Measurements from ENCODE around the gene MSI2. TPM values are rescaled to one million over a fixed set of nuclear protein-coding genes. Genes with fewer than 3 reads are reported as not detected.
"Not testable (repeated sequence)": the region's sequence is repeated elsewhere in the genome, so short reads cannot be mapped to it uniquely, and the experiment has no call there.

Gene MSI2
- total RNA-seq, 2 experiments from 2014 or later = 87.6 to 96.0 TPM

DNA sequence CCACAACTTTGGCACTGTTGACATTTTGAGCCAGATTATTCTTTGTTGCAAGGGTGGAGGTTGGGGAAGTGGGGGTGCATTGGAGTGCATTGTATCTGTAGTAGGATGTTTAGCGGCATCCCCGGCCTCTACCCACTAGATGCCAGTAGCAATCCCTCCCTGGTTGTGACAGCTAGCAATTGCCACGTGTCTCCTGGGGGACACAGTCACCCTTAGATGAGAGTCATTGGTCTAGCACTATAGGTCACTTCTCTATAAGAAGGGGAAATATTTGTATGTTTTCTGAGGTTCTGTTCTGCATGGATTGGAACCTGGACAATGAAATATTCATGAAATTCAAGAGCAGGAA lies 32.4 kb downstream of the MSI2 start:
- no peak overlapping the region for H3K4me3 Mint-ChIP-seq
- no peaks in the 10 kb centered on the region for H3K9me3 Mint-ChIP-seq
- CTCF ChIA-PET = interaction anchor here (0.6 to 1.1 kb wide), 2 partner anchors 45 to 811 kb away, joined by 3 read pairs; no protein-coding TSS in a partner anchor
- DNase-seq = no peak
- POLR2A ChIA-PET = no interaction called here
- H3K36me3 Mint-ChIP-seq (ENCODE audit: low read depth) = peaks cover 25% of the 10 kb centered on the region
- no peak overlapping the region for H3K27ac Mint-ChIP-seq
- H3K27me3 Mint-ChIP-seq = no peaks in the 10 kb centered on the region
- peaks cover 46% of the 10 kb centered on the region for H3K4me1 Mint-ChIP-seq

DNA sequence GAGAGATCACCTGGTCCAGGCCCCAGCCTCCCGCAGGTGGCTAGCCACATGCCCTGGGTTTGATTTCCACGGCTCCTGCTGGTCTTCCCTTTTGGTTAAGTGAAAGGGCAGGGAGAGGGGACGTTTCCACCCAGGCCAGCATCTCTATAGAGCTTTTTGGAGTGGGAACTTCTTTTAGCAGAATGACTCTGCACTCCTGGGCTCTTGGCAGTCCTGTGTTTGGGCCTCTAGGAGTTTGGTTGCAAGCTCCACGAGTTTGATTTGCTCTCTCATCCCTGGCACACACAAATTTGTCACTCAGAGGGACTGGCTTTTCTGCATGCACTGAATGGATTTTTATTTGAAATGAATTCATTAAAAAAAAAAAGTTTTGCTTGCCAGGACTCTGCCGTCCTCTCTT lies 32.8 kb downstream of the MSI2 start:
- Mint-ChIP-seq H3K9me3 (no peaks in the 10 kb centered on the region), H3K4me1 (peaks cover 46% of the 10 kb centered on the region), H3K27me3 (no peaks in the 10 kb centered on the region), H3K27ac (no peak overlapping the region), H3K36me3 (ENCODE audit: low read depth) (peaks cover 27% of the 10 kb centered on the region), H3K4me3 (no peak overlapping the region)
- POLR2A ChIA-PET = no interaction called here
- no peak for DNase-seq
- CTCF ChIA-PET = interaction anchor here (0.6 to 1.1 kb wide), 2 partner anchors 46 to 110 kb away, joined by 3 to 4 read pairs; no protein-coding TSS in a partner anchor

DNA sequence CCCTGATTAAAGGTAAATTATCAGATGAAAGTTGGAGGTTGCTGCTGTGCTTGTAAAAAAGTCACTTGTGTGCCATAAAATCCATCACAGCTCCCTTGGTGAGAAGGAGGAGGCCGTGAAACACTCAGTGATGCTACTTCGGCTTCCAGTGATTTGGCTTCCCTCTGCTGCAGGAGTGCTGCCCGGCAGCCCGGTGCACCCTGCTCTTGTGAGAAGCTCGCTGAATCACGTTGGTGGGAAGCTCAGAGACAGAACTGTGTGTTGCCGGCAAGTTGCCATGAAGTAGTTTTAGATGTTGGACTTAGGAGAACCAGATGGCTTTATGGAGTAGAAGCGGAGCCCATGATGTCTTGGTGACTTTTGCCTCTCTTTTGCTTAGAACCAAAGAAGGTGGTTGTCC lies 33.3 kb downstream of the MSI2 start:
- H3K9me3 Mint-ChIP-seq = no peaks in the 10 kb centered on the region
- no peak overlapping the region for H3K4me3 Mint-ChIP-seq
- H3K27me3 Mint-ChIP-seq = no peaks in the 10 kb centered on the region
- H3K36me3 Mint-ChIP-seq (ENCODE audit: low read depth) = peaks cover 29% of the 10 kb centered on the region
- ChIA-PET CTCF (interaction anchor here (0.6 to 1.1 kb wide), 2 partner anchors 46 to 109 kb away, joined by 3 to 4 read pairs; no protein-coding TSS in a partner anchor), POLR2A (no interaction called here)
- H3K4me1 Mint-ChIP-seq = peaks cover 46% of the 10 kb centered on the region
- no peak for DNase-seq
- H3K27ac Mint-ChIP-seq = no peak overlapping the region

DNA sequence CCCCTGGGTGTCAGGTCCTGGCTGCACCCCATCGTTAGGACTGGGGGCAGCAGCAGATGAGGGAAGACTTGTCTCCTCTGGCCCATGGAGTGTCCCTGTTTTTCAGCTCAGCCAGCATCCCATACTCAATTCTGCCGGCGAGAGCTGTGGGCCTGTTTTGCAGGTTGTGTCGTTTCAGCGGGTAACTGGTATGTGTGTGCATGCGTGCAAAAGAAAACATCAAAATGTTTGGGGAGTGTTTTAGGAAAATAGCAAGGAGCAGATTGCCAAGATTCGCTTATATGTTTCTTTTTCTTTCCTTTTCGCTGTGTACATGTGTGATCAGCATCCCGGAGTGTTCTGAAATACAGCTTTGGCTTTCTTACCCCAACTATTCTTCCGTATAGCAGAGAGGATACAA lies 34.7 kb downstream of the MSI2 start:
- no peak for DNase-seq
- H3K4me3 Mint-ChIP-seq = no peak overlapping the region
- peaks cover 40% of the 10 kb centered on the region for H3K36me3 Mint-ChIP-seq (ENCODE audit: low read depth)
- H3K27ac Mint-ChIP-seq = no peak overlapping the region
- POLR2A ChIA-PET = no interaction called here
- CTCF ChIA-PET = no interaction called here
- no peaks in the 10 kb centered on the region for H3K27me3 Mint-ChIP-seq
- H3K4me1 Mint-ChIP-seq = peaks cover 45% of the 10 kb centered on the region
- H3K9me3 Mint-ChIP-seq = no peaks in the 10 kb centered on the region

DNA sequence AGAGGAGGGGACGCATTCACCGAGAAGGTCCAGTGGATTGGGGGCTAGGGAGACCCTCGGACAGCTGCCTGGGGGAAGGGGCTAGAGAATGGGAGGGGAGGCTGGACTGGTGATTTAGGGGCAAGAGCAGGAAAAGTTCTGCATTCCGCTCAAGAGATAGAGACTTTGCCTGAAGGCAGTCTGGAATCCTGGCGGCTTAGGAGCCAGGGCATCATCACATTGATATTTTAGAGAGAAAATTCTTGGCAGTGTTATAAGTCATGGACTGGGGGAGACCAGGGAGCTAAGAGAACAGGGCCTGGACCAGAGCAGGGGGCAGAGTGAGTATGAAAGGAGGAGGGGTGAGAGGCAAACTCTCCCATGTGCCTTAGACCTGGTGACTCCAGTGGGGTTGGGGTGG lies 35.8 kb downstream of the MSI2 start:
- no peaks in the 10 kb centered on the region for H3K27me3 Mint-ChIP-seq
- no peaks in the 10 kb centered on the region for H3K9me3 Mint-ChIP-seq
- peaks cover 42% of the 10 kb centered on the region for H3K4me1 Mint-ChIP-seq

DNA sequence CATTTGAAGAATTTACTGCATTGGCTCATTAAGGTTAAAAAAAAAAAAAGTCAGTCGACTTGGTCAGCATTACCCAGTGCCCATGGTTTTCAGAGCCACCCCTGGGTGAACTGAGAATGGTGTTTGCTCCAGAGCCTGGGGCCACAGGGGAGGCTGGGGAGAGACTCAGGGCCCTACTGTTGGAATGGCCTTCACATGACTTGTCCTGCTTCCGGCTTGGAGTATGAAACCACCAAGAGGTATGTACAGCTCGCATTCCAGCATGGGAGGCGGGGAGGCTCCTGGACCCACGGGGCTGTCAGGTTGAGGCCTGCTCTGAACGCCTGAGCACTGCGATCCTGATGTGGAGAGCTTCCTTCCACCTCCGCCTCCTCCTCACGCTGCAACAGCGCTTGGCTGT lies 36.8 kb downstream of the MSI2 start:
- H3K9me3 Mint-ChIP-seq = no peaks in the 10 kb centered on the region
- CTCF ChIA-PET = interaction anchor here (0.6 kb wide), 1 partner anchor 247 kb away, joined by 3 read pairs; no protein-coding TSS in a partner anchor
- no peak overlapping the region for H3K27ac Mint-ChIP-seq
- H3K4me1 Mint-ChIP-seq = peaks cover 32% of the 10 kb centered on the region
- H3K36me3 Mint-ChIP-seq (ENCODE audit: low read depth) = peaks cover 45% of the 10 kb centered on the region
- no peak for DNase-seq
- POLR2A ChIA-PET = no interaction called here
- H3K27me3 Mint-ChIP-seq = no peaks in the 10 kb centered on the region
- H3K4me3 Mint-ChIP-seq = no peak overlapping the region

More for the DNA sequence above, 35.8 kb downstream of the MSI2 start:
- ChIA-PET POLR2A (no interaction called here), CTCF (interaction anchor here (0.8 kb wide), 1 partner anchor 233 kb away, joined by 6 read pairs; no protein-coding TSS in a partner anchor)
- Mint-ChIP-seq H3K36me3 (ENCODE audit: low read depth) (peaks cover 43% of the 10 kb centered on the region), H3K27ac (no peak overlapping the region), H3K4me3 (no peak overlapping the region)
- no peak for DNase-seq

DNA sequence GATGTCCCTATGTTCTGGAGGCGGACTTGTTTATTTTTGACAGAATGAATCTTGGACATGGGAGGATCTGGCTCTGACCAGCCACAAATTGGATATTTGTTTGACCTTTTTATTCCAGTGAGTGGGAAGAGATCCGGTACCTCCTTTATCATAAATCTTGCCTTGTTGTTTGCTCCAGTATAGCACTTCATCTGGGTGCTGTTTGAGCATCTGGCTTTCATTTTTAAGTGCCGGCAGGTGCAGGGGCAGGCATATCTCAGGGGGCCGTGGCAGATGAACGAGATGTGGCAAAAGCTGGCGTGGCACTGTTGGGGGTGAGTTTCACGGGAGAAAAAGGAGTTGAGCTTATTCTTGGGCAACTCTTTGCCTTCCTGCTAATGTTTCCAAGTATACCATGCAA lies 37.8 kb downstream of the MSI2 start:
- Mint-ChIP-seq H3K36me3 (ENCODE audit: low read depth) (peaks cover 50% of the 10 kb centered on the region), H3K27ac (peak overlapping the region; percentile 82), H3K9me3 (peaks cover 3% of the 10 kb centered on the region), H3K4me3 (no peak overlapping the region), H3K27me3 (no peaks in the 10 kb centered on the region), H3K4me1 (peaks cover 25% of the 10 kb centered on the region)
- DNase-seq = no peak
- POLR2A ChIA-PET = no interaction called here
- CTCF ChIA-PET = no interaction called here

DNA sequence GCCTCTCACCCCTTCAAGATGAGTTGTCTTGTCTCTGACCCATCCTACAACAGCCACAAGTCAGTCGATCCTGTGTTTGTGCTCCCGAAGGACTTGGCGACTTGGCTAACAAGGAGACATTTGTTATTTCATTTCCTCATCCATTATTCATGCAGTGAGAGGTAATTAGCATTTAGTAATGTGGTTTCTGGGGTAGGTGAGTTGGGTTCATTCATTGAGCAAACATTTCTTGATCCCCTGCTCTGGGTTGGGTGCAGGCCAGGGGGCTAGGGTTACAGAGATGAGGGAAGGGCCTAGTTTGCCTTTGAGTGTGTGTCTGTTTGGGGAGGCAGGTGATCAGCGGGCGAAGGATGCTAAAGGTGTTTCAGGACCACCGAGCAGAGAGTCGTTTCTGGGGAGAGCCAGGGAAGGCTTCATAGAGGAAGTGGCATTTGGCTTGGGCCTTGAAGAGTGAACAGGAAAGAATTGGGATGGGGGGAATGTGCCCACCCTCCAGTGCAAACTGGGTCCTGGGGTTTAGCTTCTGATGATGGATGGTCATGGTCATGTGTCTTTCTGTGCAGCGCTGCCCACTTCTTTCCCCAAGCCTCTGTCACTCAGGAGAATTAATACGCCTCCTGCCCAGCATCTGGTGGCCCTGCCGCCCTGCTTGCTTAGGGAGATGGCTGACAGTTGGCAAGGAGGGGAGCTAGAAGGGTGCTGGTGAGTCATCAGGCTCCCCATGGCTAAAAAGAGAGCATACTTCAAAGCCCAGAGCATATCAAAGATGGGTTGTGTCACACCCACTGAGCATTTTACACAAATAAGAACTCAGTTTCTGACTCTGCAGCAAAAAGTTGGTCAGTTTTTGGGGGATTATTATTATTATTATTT lies 38.5 kb downstream of the MSI2 start:
- Mint-ChIP-seq H3K4me1 (peaks cover 25% of the 10 kb centered on the region), H3K4me3 (no peak overlapping the region), H3K36me3 (ENCODE audit: low read depth) (peaks cover 50% of the 10 kb centered on the region), H3K27ac (peak overlapping the region; percentile 21), H3K9me3 (peaks cover 6% of the 10 kb centered on the region), H3K27me3 (no peaks in the 10 kb centered on the region)
- CTCF ChIA-PET = no interaction called here
- POLR2A ChIA-PET = no interaction called here
- peak; percentile 45 for DNase-seq

DNA sequence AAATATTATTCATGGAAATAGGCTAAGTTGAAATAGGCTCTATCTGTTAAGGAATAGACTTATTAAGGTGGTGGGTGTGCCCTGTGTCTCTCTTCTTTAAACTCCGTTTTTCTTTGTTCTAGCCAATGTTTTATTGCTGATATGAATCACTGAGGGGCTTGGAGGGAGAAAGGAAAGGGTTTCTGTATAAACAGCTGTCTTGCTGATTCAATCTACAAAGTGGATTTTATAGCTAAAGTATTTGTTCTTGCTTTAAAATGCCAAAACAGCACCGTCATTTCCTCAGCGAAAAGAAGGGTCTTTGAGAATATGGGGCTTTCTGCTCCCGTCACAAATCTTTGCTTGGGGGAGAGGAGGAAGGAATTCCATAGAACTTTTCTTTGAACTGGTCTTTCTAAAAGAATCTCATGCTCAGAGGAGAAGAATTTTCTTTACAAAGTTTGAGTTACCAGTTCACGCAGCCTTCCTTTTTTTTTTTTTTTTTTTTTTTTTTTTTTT lies 39.3 kb downstream of the MSI2 start:
- H3K9me3 Mint-ChIP-seq = peaks cover 12% of the 10 kb centered on the region
- no peak for DNase-seq
- H3K4me3 Mint-ChIP-seq = no peak overlapping the region
- H3K4me1 Mint-ChIP-seq = peaks cover 25% of the 10 kb centered on the region
- peak overlapping the region; percentile 21 for H3K27ac Mint-ChIP-seq
- ChIA-PET POLR2A (no interaction called here), CTCF (no interaction called here)
- H3K27me3 Mint-ChIP-seq = no peaks in the 10 kb centered on the region
- peaks cover 56% of the 10 kb centered on the region for H3K36me3 Mint-ChIP-seq (ENCODE audit: low read depth)

DNA sequence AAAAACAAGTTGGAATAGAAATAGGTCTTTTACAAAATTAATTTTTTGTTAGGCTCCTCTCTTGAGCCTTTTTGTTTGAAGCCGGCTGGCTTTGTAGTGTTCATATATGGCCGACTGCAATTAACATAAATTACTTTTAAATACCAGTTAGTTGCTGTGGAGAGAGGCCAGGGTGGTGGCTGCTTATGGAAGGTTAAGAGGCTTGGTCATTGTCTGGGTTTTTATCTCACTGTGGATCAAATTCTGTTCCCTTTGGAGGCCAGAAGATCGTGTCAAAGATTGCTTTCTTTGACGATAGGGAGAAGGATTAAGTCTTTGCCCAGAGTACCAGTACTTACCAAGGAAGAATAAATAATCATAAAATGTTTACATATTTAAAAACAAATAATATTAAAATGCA lies 39.9 kb downstream of the MSI2 start:
- Mint-ChIP-seq H3K9me3 (peaks cover 14% of the 10 kb centered on the region), H3K4me1 (peaks cover 31% of the 10 kb centered on the region), H3K4me3 (no peak overlapping the region), H3K27ac (no peak overlapping the region), H3K27me3 (no peaks in the 10 kb centered on the region), H3K36me3 (ENCODE audit: low read depth) (peaks cover 63% of the 10 kb centered on the region)
- DNase-seq = no peak
- CTCF ChIA-PET = no interaction called here
- POLR2A ChIA-PET = no interaction called here

DNA sequence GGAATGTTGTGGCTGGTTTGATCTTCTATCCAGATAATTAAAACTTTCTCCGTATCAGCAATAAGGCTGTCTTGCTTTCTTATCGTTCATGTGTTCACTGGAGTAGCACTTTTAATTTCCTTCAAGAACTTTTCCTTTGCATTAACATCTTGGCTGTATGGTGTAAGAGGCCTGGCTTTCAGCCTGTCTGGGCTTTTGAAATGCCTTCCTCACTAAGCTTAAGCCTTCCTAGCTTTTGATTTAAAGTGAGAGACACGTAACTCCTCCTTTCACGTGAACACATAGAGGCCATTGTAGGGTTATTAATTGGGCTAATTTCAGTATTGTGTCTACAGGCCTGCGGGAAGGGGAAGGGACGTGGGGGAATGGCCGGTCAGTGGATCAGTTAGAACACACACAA lies 42.9 kb downstream of the MSI2 start:
- peaks cover 46% of the 10 kb centered on the region for H3K4me1 Mint-ChIP-seq
- H3K27ac Mint-ChIP-seq = no peak overlapping the region
- ChIA-PET CTCF (interaction anchor here (1.2 kb wide), 1 partner anchor 10 kb away, joined by 3 read pairs; no protein-coding TSS in a partner anchor), POLR2A (no interaction called here)
- H3K4me3 Mint-ChIP-seq = no peak overlapping the region
- H3K27me3 Mint-ChIP-seq = no peaks in the 10 kb centered on the region
- H3K36me3 Mint-ChIP-seq (ENCODE audit: low read depth) = peaks cover 65% of the 10 kb centered on the region
- H3K9me3 Mint-ChIP-seq = peaks cover 14% of the 10 kb centered on the region
- no peak for DNase-seq

DNA sequence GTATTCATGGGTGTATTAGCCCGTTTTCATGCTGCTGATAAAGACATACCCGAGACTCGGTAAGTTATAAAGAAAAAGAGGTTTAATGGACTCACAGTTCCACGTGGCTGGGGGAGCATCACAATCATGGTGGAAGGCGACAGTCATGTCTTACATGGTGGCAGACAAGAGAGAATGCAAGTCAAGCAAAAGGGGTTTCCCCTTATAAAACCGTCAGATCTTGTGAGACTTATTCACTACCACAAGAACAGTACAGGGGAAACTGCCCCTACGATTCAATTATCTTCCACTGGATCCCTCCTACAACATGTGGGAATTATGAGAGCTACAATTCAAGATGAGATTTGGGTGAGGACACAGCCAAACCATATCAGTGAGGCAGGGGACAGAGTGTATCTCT lies 44.3 kb downstream of the MSI2 start:
- H3K9me3 Mint-ChIP-seq = peaks cover 14% of the 10 kb centered on the region
- DNase-seq, H3K4me3 Mint-ChIP-seq, H3K27ac Mint-ChIP-seq, H3K27me3 Mint-ChIP-seq, POLR2A ChIA-PET: not testable (repeated sequence)
- CTCF ChIA-PET = interaction anchor here (1.0 kb wide), 1 partner anchor 57 kb away, joined by 3 read pairs; no protein-coding TSS in a partner anchor
- peaks cover 32% of the 10 kb centered on the region for H3K4me1 Mint-ChIP-seq
- H3K36me3 Mint-ChIP-seq (ENCODE audit: low read depth) = peaks cover 54% of the 10 kb centered on the region

DNA sequence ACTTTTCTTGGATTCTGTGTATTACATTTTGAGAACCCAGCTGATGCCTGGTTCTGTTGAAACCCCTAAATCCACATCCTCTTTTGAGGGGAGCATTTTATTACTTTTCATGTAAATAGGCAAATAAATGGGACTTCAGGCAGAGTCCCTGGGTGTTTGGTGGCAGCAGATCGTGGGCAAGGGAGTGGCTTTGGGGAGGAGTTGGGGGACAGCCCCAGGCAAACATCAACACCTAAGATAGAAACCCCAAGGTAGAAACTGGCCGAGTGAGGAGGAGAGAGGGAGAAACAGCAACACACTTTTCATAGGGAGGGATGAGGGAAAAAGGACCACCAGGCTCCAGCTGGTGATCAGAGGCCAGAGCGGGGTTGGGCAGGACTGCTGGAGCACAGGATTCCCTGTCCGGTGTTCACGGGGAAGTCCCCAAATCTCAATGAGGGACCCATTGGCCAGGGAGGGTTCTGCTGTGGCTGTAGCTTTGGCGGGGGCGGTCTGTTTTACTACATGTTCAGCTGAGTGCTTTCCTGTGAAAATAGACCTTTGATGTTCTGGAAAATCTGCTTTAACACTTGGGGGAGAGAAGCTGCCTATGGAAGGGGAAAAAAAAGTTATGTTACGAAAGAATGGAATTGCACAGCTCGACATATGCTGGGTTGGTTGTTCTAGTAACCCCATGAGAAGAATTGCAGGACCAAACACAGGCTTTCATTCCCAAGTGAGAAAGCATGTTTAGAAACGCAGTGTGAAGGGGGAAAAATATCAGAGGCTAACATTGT lies 46.6 kb downstream of the MSI2 start:
- ChIA-PET CTCF (no interaction called here), POLR2A (interaction anchor here (0.7 kb wide), 1 partner anchor 445 kb away, joined by 4 read pairs; no protein-coding TSS in a partner anchor)
- Mint-ChIP-seq H3K9me3 (peaks cover 14% of the 10 kb centered on the region), H3K36me3 (ENCODE audit: low read depth) (peaks cover 44% of the 10 kb centered on the region), H3K27me3 (no peaks in the 10 kb centered on the region), H3K4me1 (peaks cover 25% of the 10 kb centered on the region), H3K4me3 (no peak overlapping the region), H3K27ac (no peak overlapping the region)
- DNase-seq = no peak
